NCI-H2029 treated with DMSO at 0.1 percent for 48 hours (cell line): ENCODE results near the gene PRR9.
A peak's percentile ranks its signal among the peaks of the same experiment; 100 is the strongest.
"Not testable (repeated sequence)": the region's sequence is repeated elsewhere in the genome, so short reads cannot be mapped to it uniquely, and the experiment has no call there.

Source experiments
- DNase-seq: peaks from one replicate; lab custom pipeline; 2025; lab: John Stamatoyannopoulos, UW

Gene PRR9, protein sequence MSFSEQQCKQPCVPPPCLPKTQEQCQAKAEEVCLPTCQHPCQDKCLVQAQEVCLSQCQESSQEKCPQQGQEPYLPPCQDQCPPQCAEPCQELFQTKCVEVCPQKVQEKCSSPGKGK

DNA sequence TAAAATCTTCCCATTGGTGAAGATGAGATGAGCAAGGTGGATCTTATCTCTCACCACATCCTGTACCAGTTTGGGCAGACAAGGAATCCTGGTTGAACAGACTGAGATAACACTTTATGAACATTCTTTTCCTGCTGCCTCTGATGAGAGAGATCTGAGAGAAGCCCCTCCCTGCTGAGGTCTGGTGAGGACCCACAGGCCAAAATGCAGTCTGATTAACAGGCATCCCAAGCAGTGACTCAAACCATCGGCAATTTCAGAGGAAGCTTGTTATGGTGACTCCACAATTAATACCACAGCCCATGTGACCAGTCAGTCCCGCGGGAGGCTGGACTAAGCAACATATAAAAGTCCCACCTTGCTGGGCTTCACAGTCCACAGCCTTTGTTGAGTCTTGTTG is at the start of gene PRR9:
TSS of gene PRR9 (plus strand) at position 373 of the 400 bp plus-strand sequence. CDS start 561 bp downstream, outside the sequence.
- no peak for DNase-seq

DNA sequence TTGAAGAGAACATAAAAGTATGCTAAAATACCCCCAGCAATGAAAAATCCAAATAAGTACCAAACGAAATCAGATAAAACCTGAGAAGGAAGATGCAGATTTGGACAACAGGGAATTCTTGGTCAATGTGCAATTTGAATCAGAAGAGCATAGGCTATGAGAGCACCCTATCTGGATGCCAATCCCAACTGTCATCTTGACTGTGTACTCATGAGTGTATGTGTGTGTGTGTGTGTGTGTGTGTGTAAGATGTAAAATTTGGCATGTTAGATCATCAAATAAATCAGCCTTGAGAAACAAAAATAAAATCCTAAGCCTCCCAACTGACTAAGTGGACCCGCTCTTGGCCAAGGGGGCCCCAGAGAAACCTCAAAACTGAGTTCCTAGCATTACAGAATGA is 48.7 kb upstream of the PRR9 start:
- DNase-seq, result no peak

DNA sequence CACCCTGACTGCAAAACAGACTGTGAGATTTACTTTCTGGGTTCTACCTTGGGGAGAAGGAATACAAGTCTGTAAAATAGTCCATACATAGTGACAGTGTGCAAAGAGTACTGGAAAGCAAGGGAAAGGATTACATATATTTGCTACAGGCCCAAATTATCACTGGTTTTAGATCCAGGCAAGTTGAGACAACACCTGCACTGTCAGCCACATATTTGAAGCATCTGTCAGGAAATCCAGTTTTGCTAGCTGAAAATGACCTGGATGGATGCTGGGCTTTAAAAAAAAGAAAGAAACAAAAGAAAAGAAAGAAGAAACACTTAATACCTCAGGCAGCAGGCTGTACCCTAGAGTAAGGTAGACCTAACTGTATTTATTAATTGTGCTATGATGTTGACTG is 42.8 kb upstream of the PRR9 start:
- DNase-seq, result no peak

DNA sequence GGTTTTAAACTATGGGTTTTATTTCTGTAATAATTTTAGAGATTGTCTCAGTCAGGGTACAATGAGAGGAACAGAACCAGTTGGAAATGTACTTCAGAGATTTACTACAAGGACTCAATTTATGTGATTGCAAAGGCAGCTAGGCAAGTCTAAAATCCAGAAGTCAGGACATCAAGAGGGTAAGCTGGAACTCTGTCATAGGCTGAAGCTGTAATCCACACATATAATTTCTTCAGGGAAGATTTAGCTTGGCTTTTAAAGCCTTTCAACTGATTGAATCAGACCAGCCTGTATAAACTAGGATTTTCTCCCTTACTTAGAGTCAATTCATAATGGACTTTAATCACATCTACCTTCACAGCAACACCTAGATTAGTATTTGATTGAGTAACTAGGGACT is 38.5 kb upstream of the PRR9 start:
- no peak for DNase-seq

DNA sequence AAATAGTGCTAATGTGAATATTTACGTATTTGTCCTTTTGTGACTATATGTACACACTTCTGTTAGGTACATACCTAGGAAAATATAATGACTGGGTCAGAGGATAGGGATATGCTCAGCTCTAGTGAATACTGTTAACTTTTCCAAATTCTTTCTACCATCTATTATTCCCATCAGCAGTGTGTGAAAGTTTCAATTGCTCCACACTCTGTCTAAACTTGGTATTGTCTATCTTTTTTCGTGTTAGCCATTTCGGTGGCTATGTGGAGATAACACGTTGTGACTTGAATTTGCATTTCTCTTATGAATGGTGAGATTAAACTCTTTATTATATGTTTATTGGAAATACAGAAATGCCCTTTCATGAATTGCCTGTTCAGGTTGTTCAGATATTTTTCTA is 36.8 kb upstream of the PRR9 start:
- no peak for DNase-seq

DNA sequence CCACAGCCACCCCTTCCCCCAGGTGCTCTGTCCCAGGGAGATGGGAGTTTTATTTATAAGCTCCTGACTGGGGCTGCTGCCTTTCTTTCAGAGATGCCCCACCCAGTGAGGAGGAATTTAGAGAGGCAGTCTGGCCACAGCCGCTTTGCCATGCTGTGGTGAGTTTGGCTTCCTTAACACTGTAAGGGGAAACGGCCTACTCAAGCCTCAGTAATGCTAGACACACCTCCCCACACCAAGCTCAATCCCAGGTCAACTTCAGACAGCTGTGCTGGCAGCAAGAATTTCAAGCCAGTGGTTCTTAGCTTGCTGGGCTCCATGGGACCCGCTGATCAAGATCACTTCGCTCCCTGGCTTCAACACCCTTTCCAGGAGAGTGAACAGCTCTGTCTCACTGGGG is 29.1 kb upstream of the PRR9 start:
- not testable (repeated sequence) for DNase-seq

DNA sequence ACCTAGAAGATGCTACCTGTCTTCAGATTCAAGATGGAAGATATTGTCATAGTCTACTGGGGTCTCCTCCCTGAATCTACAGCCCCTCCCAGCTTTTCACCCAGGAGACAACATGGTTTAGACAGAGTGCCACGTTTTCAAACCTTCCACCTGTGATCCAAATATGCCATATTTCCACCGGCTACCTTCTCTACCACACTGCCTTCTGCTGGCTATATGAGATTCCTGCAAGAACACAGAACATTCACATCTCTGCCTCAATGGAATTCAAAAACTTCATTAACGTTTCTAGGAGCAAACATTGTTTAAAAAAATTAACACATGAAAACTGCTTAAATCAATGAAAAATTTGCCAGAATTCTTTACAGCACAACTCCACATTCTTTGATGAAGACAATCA is 27.0 kb upstream of the PRR9 start:
- DNase-seq, result no peak

DNA sequence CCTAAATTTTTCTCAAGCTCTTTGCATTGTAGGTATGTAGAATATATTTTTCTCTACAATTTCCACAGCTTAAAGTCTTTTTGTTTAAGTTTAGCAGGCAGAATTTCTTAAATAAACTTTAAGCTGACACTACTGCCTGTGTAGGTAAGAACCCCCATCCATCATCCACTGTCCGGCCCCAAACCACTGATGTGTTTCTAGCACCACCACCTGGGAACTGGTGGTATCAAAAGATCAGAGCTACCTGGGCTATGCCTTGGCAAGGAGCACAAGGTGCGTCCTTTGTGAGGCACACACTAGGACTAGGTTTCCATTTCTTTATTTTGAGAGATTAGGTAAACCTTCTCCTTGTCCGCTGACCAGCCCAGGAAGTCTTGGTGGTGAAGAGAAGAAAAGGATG is 24.7 kb upstream of the PRR9 start:
- DNase-seq, result no peak

DNA sequence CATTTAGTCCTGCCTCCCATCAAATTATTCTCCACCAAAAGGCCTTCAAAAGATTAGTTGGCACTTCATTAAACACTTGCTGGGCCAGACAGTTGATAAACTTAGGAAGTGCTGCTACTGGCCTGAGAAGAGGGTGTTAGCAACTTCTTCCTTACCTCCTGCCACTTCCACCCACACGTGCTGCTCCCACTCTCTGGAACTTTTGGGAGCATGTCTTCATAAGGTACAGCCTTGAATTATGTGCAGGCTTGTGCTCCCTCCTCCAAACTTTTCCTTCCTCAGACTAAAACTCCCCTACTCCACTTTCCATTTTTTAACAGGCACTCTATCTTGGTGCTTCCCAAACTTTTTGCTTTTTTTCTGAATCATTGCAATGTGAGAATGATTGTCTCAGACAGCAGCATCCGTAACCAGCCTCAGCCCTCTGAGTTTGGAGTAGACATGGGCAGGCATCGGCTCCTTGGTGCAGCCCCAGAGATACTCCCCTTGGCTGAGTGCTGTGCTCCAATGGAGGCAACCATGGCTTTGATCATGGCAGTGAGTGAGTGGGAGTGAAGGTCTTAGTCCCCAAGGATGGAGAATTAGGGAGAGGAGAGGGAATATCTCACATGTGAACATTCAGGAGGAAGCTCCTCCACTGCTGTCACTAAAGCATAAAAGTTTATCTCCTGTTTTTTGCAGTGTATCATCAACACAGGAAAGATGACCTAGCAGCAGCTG is 22.9 kb upstream of the PRR9 start:
- DNase-seq, result no peak

DNA sequence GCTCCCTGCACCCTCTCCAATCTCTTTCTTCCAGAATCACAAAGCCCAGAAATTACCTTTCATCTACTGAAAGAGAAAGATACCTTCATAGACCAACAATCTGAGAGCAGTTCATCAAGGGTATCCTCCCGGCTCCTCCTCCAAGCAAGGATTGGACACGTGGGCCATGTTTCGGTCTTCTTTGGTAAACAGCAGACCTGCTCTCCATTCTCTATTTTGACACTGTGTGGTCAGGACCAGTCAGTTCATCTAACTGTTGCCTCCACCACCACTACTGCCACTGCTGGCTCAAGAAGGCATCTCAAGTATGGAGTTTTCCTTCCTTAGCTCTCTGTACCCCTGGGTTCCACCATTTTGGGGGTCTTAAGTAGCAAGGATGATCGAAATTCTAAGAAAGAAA is 22.2 kb upstream of the PRR9 start:
- DNase-seq, result no peak

DNA sequence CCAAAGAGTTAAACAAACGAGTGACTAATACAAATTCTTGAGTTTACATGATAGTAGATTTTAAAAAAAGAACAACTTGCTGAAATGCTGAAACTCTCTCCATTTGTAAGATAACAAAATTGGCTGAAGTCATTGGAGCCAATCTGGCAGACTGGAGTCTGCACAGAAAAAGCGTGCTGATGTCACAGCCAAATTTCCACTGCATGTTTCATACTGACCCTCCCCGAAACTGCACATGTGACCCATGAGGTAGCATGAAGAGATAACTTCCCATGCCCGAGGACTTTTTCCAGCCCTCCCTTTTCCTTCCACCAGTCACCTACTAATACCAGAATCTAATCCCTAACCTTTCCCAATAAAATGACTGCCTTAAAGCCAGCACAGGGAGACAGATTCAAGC is 15.4 kb upstream of the PRR9 start:
- DNase-seq, result no peak

DNA sequence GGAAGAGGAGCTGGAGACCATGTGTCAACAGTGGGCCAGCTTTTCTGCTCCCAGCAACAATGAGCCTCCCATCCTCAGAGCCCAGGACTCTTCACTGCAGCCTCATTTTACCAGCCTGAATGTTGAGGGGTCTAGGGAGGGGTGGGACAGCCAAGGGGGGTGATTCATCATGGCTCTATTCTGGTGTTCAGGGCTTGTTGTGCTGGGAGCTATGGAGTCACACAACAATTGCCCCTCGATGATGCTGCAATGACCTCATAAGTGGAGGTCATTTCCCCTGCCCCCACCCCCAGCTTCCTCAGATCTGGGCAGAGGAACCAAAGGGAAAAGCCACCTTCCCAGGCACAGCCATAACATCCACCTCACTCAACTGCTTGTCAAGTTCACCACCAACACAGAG is 14.3 kb upstream of the PRR9 start, which contains the start of gene LELP1:
TSS of gene LELP1 (plus strand) at position 301 of the 400 bp plus-strand sequence. CDS start 1,278 bp downstream, outside the sequence.
- no peak for DNase-seq

DNA sequence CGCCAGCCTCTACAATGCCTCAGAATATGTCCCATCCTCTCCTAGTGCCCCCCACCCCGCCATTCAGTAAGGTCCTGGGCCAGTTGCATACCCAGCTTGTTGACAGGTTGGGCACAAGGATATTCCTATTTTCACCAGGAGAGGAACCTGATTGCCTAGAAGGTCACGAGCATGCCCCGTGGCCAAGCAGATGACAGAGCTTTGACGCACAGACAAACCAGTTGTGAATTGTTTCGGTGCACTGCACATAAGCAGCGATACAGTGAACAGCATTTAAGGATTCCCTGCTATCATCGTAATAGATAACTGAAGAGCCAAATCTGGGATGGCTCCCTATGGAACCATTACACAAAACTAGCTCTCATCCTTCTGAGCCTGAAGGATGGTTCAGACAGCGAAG is 10.8 kb upstream of the PRR9 start:
- DNase-seq, result no peak

DNA sequence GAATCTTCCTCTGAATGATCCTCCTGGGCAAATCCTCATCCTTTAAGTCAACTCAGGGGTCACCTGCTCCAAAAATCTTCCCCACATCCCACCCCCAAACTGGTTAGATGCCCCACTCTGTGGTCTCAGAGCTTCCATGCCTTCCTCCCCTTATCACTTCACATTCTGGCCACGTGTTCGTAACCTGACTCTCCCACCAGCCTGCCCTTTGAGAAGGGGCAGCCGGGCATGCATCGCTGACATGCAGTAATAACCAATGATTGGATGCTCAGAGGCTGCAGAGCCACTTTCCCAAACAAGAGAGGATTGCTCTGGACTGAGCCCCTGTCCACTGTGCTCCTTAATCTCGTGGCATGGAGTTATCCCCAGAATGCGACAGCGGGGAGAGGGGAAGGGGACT is 7.2 kb upstream of the PRR9 start:
- DNase-seq, result no peak

DNA sequence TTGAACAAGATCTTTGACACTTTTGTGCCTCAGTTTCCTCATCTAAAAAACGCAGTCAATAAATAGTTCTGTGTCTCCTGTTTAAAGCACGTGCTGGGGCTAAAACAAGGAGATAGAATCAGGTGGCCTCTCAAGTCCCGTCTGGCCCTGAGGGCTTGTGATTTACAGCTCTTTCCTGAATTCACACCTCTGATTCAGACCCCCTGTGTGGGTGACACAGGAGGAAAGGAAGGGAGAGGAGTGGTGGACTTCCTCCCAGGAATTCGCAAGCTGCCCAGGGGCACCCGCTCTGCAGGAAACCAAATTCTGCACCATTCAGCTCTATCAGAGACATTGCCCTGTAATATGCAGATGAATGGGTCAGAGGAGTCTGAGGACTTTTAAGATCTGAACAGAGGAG is 5.2 kb upstream of the PRR9 start:
- no peak for DNase-seq

DNA sequence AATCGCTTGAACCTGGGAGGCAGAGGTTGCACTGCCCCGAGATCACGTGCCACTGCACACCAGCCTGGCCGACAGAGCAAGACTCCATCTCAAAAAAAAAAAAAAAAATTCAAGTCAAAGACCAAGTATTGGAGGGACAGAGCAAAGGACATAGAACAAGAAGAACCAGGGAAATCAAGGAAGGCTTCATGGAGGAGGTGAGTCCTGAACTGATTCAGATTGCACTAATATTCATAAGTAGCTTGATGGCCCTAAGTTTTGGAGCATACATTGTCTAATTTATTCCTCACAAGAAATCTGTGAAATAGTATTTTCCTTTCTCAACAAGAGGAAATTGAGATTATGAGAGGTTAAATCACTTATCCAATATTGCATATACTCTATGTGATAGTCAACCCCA is 3.9 kb upstream of the PRR9 start:
- DNase-seq, result no peak

DNA sequence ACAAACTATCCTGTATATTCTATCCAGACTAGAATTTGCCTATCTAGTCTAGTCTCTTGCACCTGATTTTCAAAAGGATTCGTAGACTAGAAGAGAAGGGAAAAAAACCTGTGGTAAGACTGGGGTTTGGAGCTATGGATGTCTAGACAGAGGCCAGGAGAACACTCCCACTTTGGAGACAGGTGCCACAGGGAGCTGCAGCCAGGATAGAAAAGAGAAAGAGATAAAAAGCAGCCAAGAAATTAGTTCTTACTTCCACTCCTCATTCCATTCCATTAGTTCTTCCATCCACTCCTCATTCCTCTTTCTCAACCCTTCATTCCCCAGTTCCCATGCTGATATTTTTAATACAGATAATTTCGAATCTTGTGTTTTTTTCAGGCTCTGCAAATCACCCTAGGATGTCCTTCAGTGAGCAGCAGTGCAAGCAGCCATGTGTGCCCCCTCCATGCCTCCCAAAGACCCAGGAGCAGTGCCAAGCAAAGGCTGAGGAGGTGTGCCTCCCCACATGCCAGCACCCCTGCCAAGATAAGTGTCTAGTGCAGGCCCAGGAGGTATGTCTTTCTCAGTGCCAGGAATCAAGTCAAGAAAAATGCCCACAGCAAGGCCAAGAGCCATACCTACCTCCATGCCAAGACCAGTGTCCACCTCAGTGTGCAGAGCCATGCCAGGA is 496 bp downstream of the PRR9 start:
- no peak for DNase-seq

DNA sequence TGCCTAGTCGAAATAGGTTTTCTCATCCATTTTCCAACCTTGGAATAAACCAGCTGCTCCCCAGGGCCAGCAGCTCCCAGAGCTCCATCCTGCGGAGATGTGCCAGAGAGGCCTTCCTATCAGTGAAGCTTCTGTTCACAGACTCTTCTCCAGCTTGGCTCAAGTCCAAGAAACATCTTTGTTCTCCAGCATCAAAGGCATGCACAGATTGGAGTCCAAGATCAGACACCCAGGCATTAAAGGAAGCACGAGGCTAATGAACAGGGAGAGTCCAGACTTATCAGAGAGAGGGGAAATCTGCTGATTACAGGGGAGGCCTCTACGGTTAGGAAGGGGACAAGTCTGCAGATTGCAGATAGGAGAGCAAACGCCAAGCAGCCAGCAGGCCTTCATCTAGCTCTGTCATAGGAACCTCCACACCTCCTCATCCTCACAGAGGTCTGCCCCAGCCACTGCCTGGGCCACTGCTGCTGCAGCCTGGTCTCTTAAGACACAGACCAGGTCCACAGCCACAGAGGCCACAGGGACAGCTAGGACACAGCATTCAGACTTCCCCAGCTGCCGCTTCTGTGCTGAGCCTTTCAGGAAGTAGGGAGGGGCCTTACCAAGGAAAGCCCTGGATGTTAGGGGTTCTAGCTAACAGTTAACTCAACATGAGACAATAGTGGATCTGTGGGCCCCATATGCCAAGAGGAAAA is 3.4 kb downstream of the PRR9 start:
- DNase-seq, result no peak

DNA sequence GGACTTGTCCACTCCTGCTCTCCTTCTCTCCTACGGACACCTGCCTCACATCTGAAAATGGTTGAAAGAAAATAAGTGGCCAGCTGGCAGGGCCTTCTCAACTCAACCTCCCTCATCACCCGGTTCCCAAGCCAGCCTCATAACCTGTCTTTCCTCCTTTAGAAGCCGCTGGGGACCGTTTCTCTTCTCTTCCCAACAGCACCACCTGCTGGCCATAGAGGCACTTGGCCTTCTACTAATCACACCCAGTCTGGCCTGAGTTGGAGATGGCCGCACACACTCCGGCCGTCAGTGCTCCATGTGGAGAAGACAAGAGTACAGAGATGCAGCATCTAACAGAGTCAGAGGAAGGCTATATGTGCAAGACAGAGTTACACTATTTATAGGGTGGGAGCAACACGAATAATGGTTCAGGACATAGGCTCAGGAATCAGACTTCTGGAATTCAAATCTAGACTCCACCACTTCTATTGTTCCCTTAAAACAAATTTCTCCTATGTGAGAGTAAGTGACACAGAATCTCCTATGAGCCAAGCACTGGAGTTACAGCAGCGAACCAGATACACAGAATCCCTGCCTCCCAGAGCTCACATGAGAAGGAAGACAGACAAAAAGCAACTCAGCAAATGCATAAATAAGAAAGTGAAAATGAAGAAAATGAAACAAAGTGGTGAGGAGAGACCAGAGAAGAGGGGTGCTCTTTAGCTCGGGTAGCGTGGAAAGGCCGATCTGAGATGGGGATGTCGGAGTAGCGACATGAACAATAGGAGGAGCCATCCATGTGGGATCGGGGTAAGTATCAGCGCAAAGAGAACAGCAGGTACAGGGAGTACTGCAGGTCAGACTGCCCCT is 5.9 kb downstream of the PRR9 start:
- DNase-seq, result peak; percentile 9

DNA sequence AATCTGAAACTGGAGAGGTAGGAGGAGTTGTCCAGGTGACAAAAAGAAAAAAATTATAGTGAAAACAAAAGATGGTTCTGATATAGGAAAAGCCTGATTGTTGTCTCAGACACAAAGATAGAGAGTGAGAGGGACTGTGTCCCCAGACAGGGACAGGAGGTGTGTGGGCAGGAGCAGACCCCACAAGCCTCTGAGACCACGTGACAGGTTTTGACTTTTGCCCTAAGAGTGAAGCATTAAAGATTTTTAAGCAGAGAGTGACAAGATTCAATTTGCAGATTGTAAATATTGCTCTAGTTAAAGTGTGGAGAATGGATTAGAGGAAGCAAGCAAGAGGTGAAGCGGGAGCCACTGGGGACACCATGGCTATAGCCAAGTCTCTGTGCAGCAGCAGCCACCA is 10.4 kb downstream of the PRR9 start:
- no peak for DNase-seq

DNA sequence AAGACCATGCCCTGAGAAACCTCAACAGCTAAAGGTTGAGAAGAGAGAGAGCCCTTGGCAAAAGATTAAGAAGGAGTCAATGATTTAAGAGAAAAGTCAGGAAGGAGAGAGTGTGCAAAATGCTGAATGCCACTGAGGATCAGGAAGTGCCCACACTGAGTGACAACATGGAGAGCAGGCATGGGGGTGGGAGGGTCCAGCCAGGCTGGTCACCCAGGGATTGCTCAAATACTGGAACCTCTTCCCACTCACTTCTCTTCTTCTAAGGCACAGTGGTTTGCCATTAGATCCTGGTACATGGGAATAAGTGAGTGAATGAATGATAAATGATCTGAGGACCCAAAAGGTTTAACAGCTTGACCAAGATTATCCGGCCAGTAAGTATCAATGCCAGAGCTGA is 11.1 kb downstream of the PRR9 start:
- no peak for DNase-seq
